HL-60 (cell line): ENCODE results near the gene PNLDC1.

ENCODE experiments used
- CTCF ChIP-seq: IDR thresholded peaks from one replicate; pipeline ENCODE4 v1.5.1; 2011; ENCODE audit warnings: low read length, control low read depth, inconsistent platforms; ENCODE audit not compliant: insufficient read depth
- POLR2AphosphoS5 ChIP-seq: IDR thresholded peaks from 2 replicates; pipeline ENCODE4 v1.6.1; 2012; ENCODE audit warnings: low read depth

DNA sequence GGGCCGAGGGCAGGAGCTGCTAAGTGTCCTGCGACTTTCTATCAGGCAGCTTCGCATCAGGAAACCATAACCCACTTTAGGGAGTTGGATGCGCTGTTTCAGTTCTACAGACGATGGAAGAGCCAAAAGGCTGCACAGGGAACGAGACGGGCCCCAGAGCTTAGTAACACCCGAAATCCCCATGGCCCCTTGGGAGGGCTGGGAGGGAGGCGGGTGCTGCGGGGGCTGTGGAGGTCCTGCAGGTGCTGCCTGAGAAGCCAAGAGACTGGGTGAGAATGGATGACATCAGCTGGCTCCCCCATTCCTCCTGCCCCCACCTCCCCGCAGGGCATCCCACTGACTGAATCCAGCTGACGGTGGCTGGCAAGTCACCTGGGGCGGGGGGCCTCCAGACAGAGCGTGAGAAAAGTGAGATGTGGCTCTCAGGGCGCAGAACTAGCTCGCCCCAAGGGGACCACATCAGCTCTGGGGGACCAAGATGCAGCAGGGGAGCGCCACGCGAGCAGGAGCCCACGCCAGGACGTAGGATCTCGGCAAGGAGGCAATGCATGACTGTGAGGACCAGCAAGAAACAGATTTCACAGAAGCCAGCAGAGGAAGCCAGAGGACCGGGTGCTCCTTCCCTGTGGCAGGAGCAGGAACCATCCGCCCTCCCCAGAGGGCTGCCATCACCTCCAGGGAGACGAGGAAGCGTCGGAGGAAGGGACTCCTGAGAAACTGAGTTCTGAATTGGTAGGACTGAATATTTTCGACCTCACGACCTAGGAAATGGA, 36.8 kb downstream of the PNLDC1 start:
- TF ChIP-seq CTCF (no peak), POLR2AphosphoS5 (no peak)
